ENCODE results near the gene DRD4. TPM values are rescaled to one million over a fixed set of nuclear protein-coding genes. Genes with fewer than 3 reads are reported as not detected.

The DRD4 gene
- total and polyA plus RNA-seq, 5 donors from 2014 or later, result not detected

Other genes with a start within 250 kb of the DRD4 start
- gene PKP3, start 243.1 kb upstream of the DRD4 start, total RNA-seq, result 0.30 TPM
- under 1 TPM in 3 of 4 donors, not detected in 1; 0.09 to 0.75 (median 0.27) TPM for gene PKP3, start 243.1 kb upstream of the DRD4 start, polyA plus RNA-seq
- 387 TPM for gene SIGIRR, start 222.3 kb upstream of the DRD4 start, total RNA-seq
- 100 to 1,000 TPM; 213 to 274 (median 220) TPM for gene SIGIRR, start 222.3 kb upstream of the DRD4 start, polyA plus RNA-seq
- gene ANO9, start 195.3 kb upstream of the DRD4 start, total RNA-seq, result 153 TPM
- 10 to 100 TPM in 3 of 4 donors, 1 to 10 TPM in 1; 8.9 to 16.4 (median 12.3) TPM for gene ANO9, start 195.3 kb upstream of the DRD4 start, polyA plus RNA-seq
- gene PTDSS2, start 187.0 kb upstream of the DRD4 start, total RNA-seq, result 19.3 TPM
- 1 to 10 TPM; 6.1 to 8.3 (median 6.8) TPM for gene PTDSS2, start 187.0 kb upstream of the DRD4 start, polyA plus RNA-seq
- gene RNH1, start 130.0 kb upstream of the DRD4 start, total RNA-seq, result 112 TPM
- 100 to 1,000 TPM; 126 to 155 (median 133) TPM for gene RNH1, start 130.0 kb upstream of the DRD4 start, polyA plus RNA-seq
- gene HRAS, start 101.7 kb upstream of the DRD4 start, total RNA-seq, result 35.0 TPM
- gene HRAS, start 101.7 kb upstream of the DRD4 start, polyA plus RNA-seq, result 10 to 100 TPM; 15.9 to 35.2 (median 21.1) TPM
- 5.8 TPM for gene LRRC56, start 99.7 kb upstream of the DRD4 start, total RNA-seq
- gene LRRC56, start 99.7 kb upstream of the DRD4 start, polyA plus RNA-seq, result 1 to 10 TPM in 2 of 4 donors, under 1 TPM in 2; 0.89 to 3.1 (median 1.8) TPM
- gene LMNTD2, start 76.5 kb upstream of the DRD4 start, total RNA-seq, result 5.1 TPM
- gene LMNTD2, start 76.5 kb upstream of the DRD4 start, polyA plus RNA-seq, result 1 to 10 TPM in 2 of 4 donors, under 1 TPM in 2; 0.79 to 1.4 (median 1.0) TPM
- 27.2 TPM for gene RASSF7, start 76.3 kb upstream of the DRD4 start, total RNA-seq
- 10 to 100 TPM; 23.9 to 34.2 (median 31.8) TPM for gene RASSF7, start 76.3 kb upstream of the DRD4 start, polyA plus RNA-seq
- gene PHRF1, start 60.8 kb upstream of the DRD4 start, total RNA-seq, result 43.8 TPM
- gene PHRF1, start 60.8 kb upstream of the DRD4 start, polyA plus RNA-seq, result 1 to 10 TPM; 3.8 to 6.0 (median 5.0) TPM
- 120 TPM for gene IRF7, start 21.3 kb upstream of the DRD4 start, total RNA-seq
- gene IRF7, start 21.3 kb upstream of the DRD4 start, polyA plus RNA-seq, result 10 to 100 TPM; 27.2 to 38.9 (median 28.6) TPM
- gene CDHR5, start 12.3 kb upstream of the DRD4 start, total RNA-seq, result not detected
- not detected for gene CDHR5, start 12.3 kb upstream of the DRD4 start, polyA plus RNA-seq
- gene SCT, start 10.1 kb upstream of the DRD4 start, total RNA-seq, result not detected
- gene SCT, start 10.1 kb upstream of the DRD4 start, polyA plus RNA-seq, result not detected
- gene DEAF1, start 58.0 kb downstream of the DRD4 start, total RNA-seq, result 84.1 TPM
- 10 to 100 TPM; 33.5 to 46.5 (median 37.4) TPM for gene DEAF1, start 58.0 kb downstream of the DRD4 start, polyA plus RNA-seq
- 26.3 TPM for gene TMEM80, start 58.5 kb downstream of the DRD4 start, total RNA-seq
- gene TMEM80, start 58.5 kb downstream of the DRD4 start, polyA plus RNA-seq, result 10 to 100 TPM; 24.5 to 35.0 (median 27.0) TPM
- 11.2 TPM for gene EPS8L2, start 69.0 kb downstream of the DRD4 start, total RNA-seq
- gene EPS8L2, start 69.0 kb downstream of the DRD4 start, polyA plus RNA-seq, result 10 to 100 TPM; 17.4 to 19.4 (median 18.3) TPM
- 68.3 TPM for gene TALDO1, start 110.2 kb downstream of the DRD4 start, total RNA-seq
- 100 to 1,000 TPM; 227 to 274 (median 240) TPM for gene TALDO1, start 110.2 kb downstream of the DRD4 start, polyA plus RNA-seq
- gene GATD1, start 140.2 kb downstream of the DRD4 start, total RNA-seq, result 42.1 TPM
- gene GATD1, start 140.2 kb downstream of the DRD4 start, polyA plus RNA-seq, result 1 to 10 TPM; 3.6 to 5.5 (median 4.8) TPM
- not detected for gene CEND1, start 152.8 kb downstream of the DRD4 start, total RNA-seq
- gene CEND1, start 152.8 kb downstream of the DRD4 start, polyA plus RNA-seq, result under 1 TPM in 3 of 4 donors, not detected in 1; 0.47 to 0.67 (median 0.49) TPM
- gene SLC25A22, start 161.0 kb downstream of the DRD4 start, total RNA-seq, result 20.3 TPM
- 1 to 10 TPM; 5.3 to 6.6 (median 6.4) TPM for gene SLC25A22, start 161.0 kb downstream of the DRD4 start, polyA plus RNA-seq
- gene PIDD1, start 168.0 kb downstream of the DRD4 start, total RNA-seq, result 31.7 TPM
- 1 to 10 TPM; 1.8 to 6.7 (median 4.3) TPM for gene PIDD1, start 168.0 kb downstream of the DRD4 start, polyA plus RNA-seq
- gene RPLP2, start 172.7 kb downstream of the DRD4 start, total RNA-seq, result 2,852 TPM
- gene RPLP2, start 172.7 kb downstream of the DRD4 start, polyA plus RNA-seq, result 1,000 to 10,000 TPM; 2,313 to 3,705 (median 3,130) TPM
- gene PNPLA2, start 181.6 kb downstream of the DRD4 start, total RNA-seq, result 195 TPM
- 10 to 100 TPM; 23.9 to 28.0 (median 24.6) TPM for gene PNPLA2, start 181.6 kb downstream of the DRD4 start, polyA plus RNA-seq
- gene CRACR2B, start 190.7 kb downstream of the DRD4 start, total RNA-seq, result 1.2 TPM
- under 1 TPM in 3 of 4 donors, not detected in 1; 0.11 to 0.24 (median 0.18) TPM for gene CRACR2B, start 190.7 kb downstream of the DRD4 start, polyA plus RNA-seq
- 20.7 TPM for gene CD151, start 195.7 kb downstream of the DRD4 start, total RNA-seq
- 10 to 100 TPM in 2 of 4 donors, 1 to 10 TPM in 2; 5.5 to 15.9 (median 8.8) TPM for gene CD151, start 195.7 kb downstream of the DRD4 start, polyA plus RNA-seq
- gene POLR2L, start 205.3 kb downstream of the DRD4 start, total RNA-seq, result 43.1 TPM
- 100 to 1,000 TPM in 1 of 4 donors, 10 to 100 TPM in 3; 62.7 to 101 (median 75.3) TPM for gene POLR2L, start 205.3 kb downstream of the DRD4 start, polyA plus RNA-seq
- gene TSPAN4, start 205.6 kb downstream of the DRD4 start, total RNA-seq, result 2.2 TPM
- 1 to 10 TPM; 1.2 to 1.7 (median 1.4) TPM for gene TSPAN4, start 205.6 kb downstream of the DRD4 start, polyA plus RNA-seq

Data from CD4-positive, CD25-positive, alpha-beta regulatory T cell (primary cell).